ENCODE results near the gene DNAJC30.

- TF ChIP-seq CTCF (IDR thresholded peaks at IDR 0.05; ENCODE audit: low read depth, low read length) (no peak), EZH2phosphoT487 (IDR thresholded peaks at IDR 0.05; ENCODE audit: low read depth) (no peak)
These were observed 14.0 kb downstream of the DNAJC30 start for GRCh38 chr7:73669288-73669701.

Data from OCI-LY3 (cell line).